ENCODE results near the gene GLRA3. TPM values are rescaled to one million over a fixed set of nuclear protein-coding genes. Genes with fewer than 3 reads are reported as not detected.

GLRA3 gene
- total and polyA plus RNA-seq, 2 experiments from 2014 or later: not detected

DNA sequence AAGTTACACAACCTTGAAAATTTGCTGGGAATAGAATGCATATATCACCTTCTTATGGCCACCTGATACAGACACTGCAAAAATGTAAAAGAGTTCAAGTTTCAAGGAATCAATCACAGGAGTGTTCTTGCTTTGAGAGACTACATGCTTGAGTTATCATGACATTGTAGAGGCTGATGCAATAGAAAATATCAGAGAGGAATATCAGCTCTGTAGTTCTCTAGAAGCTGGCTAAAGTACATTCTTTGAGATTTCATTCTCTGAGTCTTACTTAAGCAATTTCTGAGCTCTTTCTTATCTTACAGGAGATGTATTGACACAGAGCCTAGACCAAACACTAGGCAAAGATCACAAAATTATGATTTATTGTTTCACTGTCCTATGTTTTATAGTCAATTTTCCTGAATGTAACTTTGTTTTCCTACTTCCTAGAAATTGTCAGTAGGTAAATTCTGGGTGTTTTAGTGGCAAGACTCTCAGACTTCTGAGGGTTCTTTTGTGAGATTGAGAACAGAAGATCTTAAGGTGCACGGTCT, 154.7 kb downstream of the GLRA3 start:
- H3K27me3 ChIP-seq (replicated peaks; ENCODE audit: insufficient read depth): no peaks in the 10 kb centered on the region
- H4K20me1 ChIP-seq (ENCODE audit: insufficient read depth): no peaks in the 10 kb centered on the region
- no peak for TF ChIP-seq EZH2phosphoT487 (IDR thresholded peaks at IDR 0.05; ENCODE audit: insufficient read depth, low read depth)
- TF ChIP-seq EZH2 (IDR thresholded peaks at IDR 0.05; ENCODE audit: insufficient read depth, poor library complexity, severe bottlenecking): no peak
- peaks cover 6% of the 10 kb centered on the region for H3K4me1 ChIP-seq (ENCODE audit: insufficient read depth)
- no peaks in the 10 kb centered on the region for H3K79me2 ChIP-seq (ENCODE audit: insufficient read depth)
- no peaks in the 10 kb centered on the region for H3K36me3 ChIP-seq (ENCODE audit: low read depth)
- no peak overlapping the region for H3K27ac ChIP-seq
- H2AFZ ChIP-seq: peak overlapping the region; percentile 38
- in situ Hi-C loops (cut with MboI): no loop called here
- H3K9me3 ChIP-seq (ENCODE audit: low read depth): no peaks in the 10 kb centered on the region
- H3K4me2 ChIP-seq (ENCODE audit: unreplicated experiment): no peak overlapping the region
- peak; percentile 28 for DNase-seq
- 72 to 80% methylated on average over 1 of the region's 1 CpG for WGBS, 2 experiments (ENCODE audit: low coverage in 1 of 2, low lambda C conversion rate in 2 of 2, missing lambda C conversion rate in 2 of 2)
- H3K4me3 ChIP-seq: no peak overlapping the region
- no peaks in the 10 kb centered on the region for H3K9me2 ChIP-seq (ENCODE audit: insufficient read depth)
- H3F3A ChIP-seq (ENCODE audit: insufficient read depth): peaks cover 16% of the 10 kb centered on the region
- no peak overlapping the region for H3K9ac ChIP-seq

GRCh38 chr4:174673865-174674264, 155.2 kb downstream of the GLRA3 start:
- Histone ChIP-seq H3K9me3 (ENCODE audit: low read depth) (no peaks in the 10 kb centered on the region), H3K4me3 (no peak overlapping the region), H3F3A (ENCODE audit: insufficient read depth) (peaks cover 20% of the 10 kb centered on the region), H3K36me3 (ENCODE audit: low read depth) (no peaks in the 10 kb centered on the region), H3K27me3 (replicated peaks; ENCODE audit: insufficient read depth) (no peaks in the 10 kb centered on the region), H3K9me2 (ENCODE audit: insufficient read depth) (no peaks in the 10 kb centered on the region), H3K4me1 (ENCODE audit: insufficient read depth) (peaks cover 10% of the 10 kb centered on the region), H2AFZ (peak overlapping the region; percentile 38; the same call in 1 of the 2 replicates), H3K9ac (no peak overlapping the region), H3K27ac (no peak overlapping the region), H3K4me2 (ENCODE audit: unreplicated experiment) (no peak overlapping the region), H4K20me1 (ENCODE audit: insufficient read depth) (no peaks in the 10 kb centered on the region), H3K79me2 (ENCODE audit: insufficient read depth) (no peaks in the 10 kb centered on the region)
- DNase-seq: no peak
- in situ Hi-C loops (cut with MboI): no loop called here
- TF ChIP-seq EZH2 (IDR thresholded peaks at IDR 0.05; ENCODE audit: insufficient read depth, poor library complexity, severe bottlenecking) (no peak), EZH2phosphoT487 (IDR thresholded peaks at IDR 0.05; ENCODE audit: insufficient read depth, low read depth) (no peak)

GRCh38 chr4:174672276-174672675, 156.8 kb downstream of the GLRA3 start:
- no peaks in the 10 kb centered on the region for H3K36me3 ChIP-seq (ENCODE audit: low read depth)
- WGBS, 2 experiments (ENCODE audit: low coverage in 1 of 2, low lambda C conversion rate in 2 of 2, missing lambda C conversion rate in 2 of 2): 87 to 90% methylated on average over 4 of the region's 4 CpGs
- H3K27ac ChIP-seq: no peak overlapping the region
- in situ Hi-C loops (cut with MboI): no loop called here
- H3K4me3 ChIP-seq: no peak overlapping the region
- peaks cover 23% of the 10 kb centered on the region for H3F3A ChIP-seq (ENCODE audit: insufficient read depth)
- H3K27me3 ChIP-seq (replicated peaks; ENCODE audit: insufficient read depth): no peaks in the 10 kb centered on the region; the same call in 1 of the 2 replicates
- H3K4me2 ChIP-seq (ENCODE audit: unreplicated experiment): no peak overlapping the region
- TF ChIP-seq EZH2 (IDR thresholded peaks at IDR 0.05; ENCODE audit: insufficient read depth, poor library complexity, severe bottlenecking): no peak
- TF ChIP-seq EZH2phosphoT487 (IDR thresholded peaks at IDR 0.05; ENCODE audit: insufficient read depth, low read depth): no peak
- H3K4me1 ChIP-seq (ENCODE audit: insufficient read depth): peaks cover 13% of the 10 kb centered on the region
- no peaks in the 10 kb centered on the region for H3K9me3 ChIP-seq (ENCODE audit: low read depth)
- no peaks in the 10 kb centered on the region for H3K79me2 ChIP-seq (ENCODE audit: insufficient read depth)
- H2AFZ ChIP-seq: no peak overlapping the region
- no peak for DNase-seq
- H3K9ac ChIP-seq: no peak overlapping the region
- no peaks in the 10 kb centered on the region for H4K20me1 ChIP-seq (ENCODE audit: insufficient read depth)
- H3K9me2 ChIP-seq (ENCODE audit: insufficient read depth): no peaks in the 10 kb centered on the region

DNA sequence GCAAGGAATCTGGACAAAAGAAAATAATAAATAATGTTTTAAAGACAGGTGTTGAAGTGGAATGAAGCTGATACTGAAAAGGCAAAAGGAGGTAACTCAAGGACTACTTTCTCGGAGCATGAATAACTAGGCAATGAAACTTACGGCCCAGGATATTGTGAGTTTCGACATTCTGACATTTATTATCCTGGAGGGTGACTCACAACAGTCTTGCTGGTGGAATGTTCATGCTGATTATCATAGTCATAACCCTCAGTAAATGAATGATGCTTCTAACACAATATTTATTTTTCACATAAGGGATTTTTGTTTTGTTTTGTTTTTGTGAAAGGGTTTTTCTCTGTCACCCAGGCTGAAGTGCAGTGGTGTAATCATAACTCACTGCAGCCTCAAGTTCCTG, 159.8 kb downstream of the GLRA3 start:
- H3K27ac ChIP-seq: peak overlapping the region; percentile 50
- in situ Hi-C loops (cut with MboI): no loop called here
- H3K79me2 ChIP-seq (ENCODE audit: insufficient read depth): no peaks in the 10 kb centered on the region
- 0 to 1% methylated on average over 3 of the region's 3 CpGs for WGBS, 2 experiments (ENCODE audit: low coverage in 1 of 2, low lambda C conversion rate in 2 of 2, missing lambda C conversion rate in 2 of 2)
- no peaks in the 10 kb centered on the region for H4K20me1 ChIP-seq (ENCODE audit: insufficient read depth)
- H3K9me3 ChIP-seq (ENCODE audit: low read depth): no peaks in the 10 kb centered on the region
- no peak overlapping the region for H3K4me3 ChIP-seq
- H3K9me2 ChIP-seq (ENCODE audit: insufficient read depth): no peaks in the 10 kb centered on the region
- no peak for TF ChIP-seq EZH2phosphoT487 (IDR thresholded peaks at IDR 0.05; ENCODE audit: insufficient read depth, low read depth)
- TF ChIP-seq EZH2 (IDR thresholded peaks at IDR 0.05; ENCODE audit: insufficient read depth, poor library complexity, severe bottlenecking): no peak
- no peak overlapping the region for H2AFZ ChIP-seq
- H3K27me3 ChIP-seq (replicated peaks; ENCODE audit: insufficient read depth): no peaks in the 10 kb centered on the region; the same call in 1 of the 2 replicates
- H3K9ac ChIP-seq: no peak overlapping the region
- peaks cover 8% of the 10 kb centered on the region for H3K4me1 ChIP-seq (ENCODE audit: insufficient read depth)
- H3K36me3 ChIP-seq (ENCODE audit: low read depth): no peaks in the 10 kb centered on the region
- H3F3A ChIP-seq (ENCODE audit: insufficient read depth): peaks cover 15% of the 10 kb centered on the region
- DNase-seq: peak; percentile 95
- H3K4me2 ChIP-seq (ENCODE audit: unreplicated experiment): peak overlapping the region; percentile 29

- peaks cover 21% of the 10 kb centered on the region for H3F3A ChIP-seq (ENCODE audit: insufficient read depth)
- H3K4me1 ChIP-seq (ENCODE audit: insufficient read depth): peaks cover 17% of the 10 kb centered on the region
- no peaks in the 10 kb centered on the region for H3K9me2 ChIP-seq (ENCODE audit: insufficient read depth)
- H3K4me3 ChIP-seq: no peak overlapping the region
- no peaks in the 10 kb centered on the region for H3K79me2 ChIP-seq (ENCODE audit: insufficient read depth)
- no peak for DNase-seq
- H3K4me2 ChIP-seq (ENCODE audit: unreplicated experiment): no peak overlapping the region
- in situ Hi-C loops (cut with MboI): no loop called here
- no peaks in the 10 kb centered on the region for H3K36me3 ChIP-seq (ENCODE audit: low read depth)
- TF ChIP-seq EZH2phosphoT487 (IDR thresholded peaks at IDR 0.05; ENCODE audit: insufficient read depth, low read depth): no peak
- TF ChIP-seq EZH2 (IDR thresholded peaks at IDR 0.05; ENCODE audit: insufficient read depth, poor library complexity, severe bottlenecking): no peak
- no peaks in the 10 kb centered on the region for H4K20me1 ChIP-seq (ENCODE audit: insufficient read depth)
- H3K27ac ChIP-seq: no peak overlapping the region
- no peak overlapping the region for H3K9ac ChIP-seq
- H3K9me3 ChIP-seq (ENCODE audit: low read depth): no peaks in the 10 kb centered on the region
- H3K27me3 ChIP-seq (replicated peaks; ENCODE audit: insufficient read depth): no peaks in the 10 kb centered on the region; the same call in 1 of the 2 replicates
- H2AFZ ChIP-seq: no peak overlapping the region
These were observed 163.2 kb downstream of the GLRA3 start for GRCh38 chr4:174665799-174666198.

Measured in GM23248 (cell line).